D721Med (cell line): ENCODE results near the gene FUCA2.
"Not testable (repeated sequence)": the region's sequence is repeated elsewhere in the genome, so short reads cannot be mapped to it uniquely, and the experiment has no call there.

ENCODE experiments used
- DNase-seq: peaks from one replicate; pipeline ENCODE4 v3.0.0; 2011; ENCODE audit warnings: low spot score; ENCODE audit not compliant: insufficient read length
- FAIRE-seq: peaks from 2 replicates; lab custom pipeline; 2011; peaks lifted over from hg19 to GRCh38; lab: Jason Lieb, UNC
- CTCF ChIP-seq: IDR thresholded peaks from 2 replicates; pipeline ENCODE4 v1.5.1; 2012; ENCODE audit warnings: mild to moderate bottlenecking, control low read depth; ENCODE audit not compliant: insufficient read depth; ENCODE audit errors: missing control alignments

Gene FUCA2

GRCh38 chr6:143522039-143522600, 10.6 kb upstream of the FUCA2 start:
- no peak for FAIRE-seq
- TF ChIP-seq CTCF, result no peak
- DNase-seq, result no peak

- TF ChIP-seq CTCF, result no peak
- FAIRE-seq (no peak), DNase-seq (no peak)
Observed at GRCh38 chr6:143517447-143517773, 5.9 kb upstream of the FUCA2 start.

GRCh38 chr6:143516690-143517446, 5.3 kb upstream of the FUCA2 start:
- DNase-seq, result no peak
- no peak for TF ChIP-seq CTCF
- no peak for FAIRE-seq

- TF ChIP-seq CTCF, result no peak
- no peak for FAIRE-seq
- no peak for DNase-seq
Observed at GRCh38 chr6:143515766-143516355, 4.3 kb upstream of the FUCA2 start.

- FAIRE-seq (no peak), DNase-seq (no peak)
- no peak for TF ChIP-seq CTCF
Observed at GRCh38 chr6:143515061-143515760, 3.7 kb upstream of the FUCA2 start.

- peak; percentile 24 for TF ChIP-seq CTCF
- no peak for FAIRE-seq
- no peak for DNase-seq
Observed at GRCh38 chr6:143513410-143513809, 1.9 kb upstream of the FUCA2 start.

GRCh38 chr6:143510326-143510725, 1.2 kb downstream of the FUCA2 start:
- DNase-seq, FAIRE-seq: not testable (repeated sequence)
